Lower leg skin (tissue), 4 donors: ENCODE data around the gene PCDHGA1. TPM values are rescaled to one million over a fixed set of nuclear protein-coding genes. Genes with fewer than 3 reads are reported as not detected.

Experiments used
- DNase-seq, 2 donors: peaks; one replicate each; pipeline ENCODE4 v3.0.0-alpha.2; 2019; ENCODE audit warnings: low spot score in 2 of 2
- H3K4me3 ChIP-seq: fragments of 200-600 bp; sonication (generic); 2 replicates; pipeline ENCODE4 v1.5.1; 2017; ENCODE audit warnings: mild to moderate bottlenecking, low read depth; ENCODE audit not compliant: poor library complexity, severe bottlenecking
- POLR2A ChIP-seq, 2 donors: fragments of 450-650 bp; IDR thresholded peaks; one replicate each; pipeline ENCODE4 v1.6.1; 2016 to 2017; ENCODE audit warnings: antibody characterized with exemption in 2 of 2, mild to moderate bottlenecking in 1 of 2, moderate library complexity in 1 of 2
- WGBS, 2 donors: methylation state at CpG; one replicate each; pipeline ENCODE4 v1.1.5; 2018; 5-methylcytosine and 5-hydroxymethylcytosine counted together
- intact Hi-C: fragments of 100-400 bp; cut with DNase I; formaldehyde crosslinking; loops from one replicate; pipeline ENCODE4 v1.15.0; 2023; ENCODE audit warnings: low total_unique reads
- total RNA-seq, 4 donors: library from RNA; depleted of rRNA; stranded (reverse); fragments of >200 nt; gene quantifications; one replicate each; pipeline ENCODE4 v1.1.0, GENCODE V29; 2016
- TF ChIP-seq, protein P1 (sequence below), 3 donors: fragments of 450-650 bp; IDR thresholded peaks; one replicate each; pipeline ENCODE4 v1.5.1; 2016; ENCODE audit warnings: antibody characterized with exemption in 3 of 3, mild to moderate bottlenecking in 3 of 3, moderate library complexity in 2 of 3

The PCDHGA1 gene
- total RNA-seq, 4 donors from 2014 or later, result 0.52 to 0.54 (median 0.53) TPM; not detected in 1

DNA sequence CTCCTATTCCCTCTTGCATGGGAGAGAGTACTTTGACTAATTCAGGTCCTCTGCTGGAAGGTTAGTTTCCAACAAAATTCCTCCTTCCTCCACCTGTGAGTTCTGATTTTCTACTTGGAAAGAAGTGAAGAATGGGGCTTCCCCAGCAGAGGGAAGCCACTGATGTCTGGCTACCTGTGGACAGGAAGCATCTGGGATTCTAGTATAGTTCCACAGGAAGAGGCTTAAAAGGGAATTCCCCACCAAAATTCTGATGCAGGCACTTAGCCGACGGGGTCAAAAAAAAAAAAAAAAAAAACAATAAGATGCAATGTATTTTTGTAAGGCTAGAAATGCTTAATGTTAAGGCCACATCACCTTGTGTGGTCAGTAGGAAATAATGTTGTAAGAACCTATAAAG, 192.0 kb downstream of the PCDHGA1 start:
- TF ChIP-seq, protein P1, sequence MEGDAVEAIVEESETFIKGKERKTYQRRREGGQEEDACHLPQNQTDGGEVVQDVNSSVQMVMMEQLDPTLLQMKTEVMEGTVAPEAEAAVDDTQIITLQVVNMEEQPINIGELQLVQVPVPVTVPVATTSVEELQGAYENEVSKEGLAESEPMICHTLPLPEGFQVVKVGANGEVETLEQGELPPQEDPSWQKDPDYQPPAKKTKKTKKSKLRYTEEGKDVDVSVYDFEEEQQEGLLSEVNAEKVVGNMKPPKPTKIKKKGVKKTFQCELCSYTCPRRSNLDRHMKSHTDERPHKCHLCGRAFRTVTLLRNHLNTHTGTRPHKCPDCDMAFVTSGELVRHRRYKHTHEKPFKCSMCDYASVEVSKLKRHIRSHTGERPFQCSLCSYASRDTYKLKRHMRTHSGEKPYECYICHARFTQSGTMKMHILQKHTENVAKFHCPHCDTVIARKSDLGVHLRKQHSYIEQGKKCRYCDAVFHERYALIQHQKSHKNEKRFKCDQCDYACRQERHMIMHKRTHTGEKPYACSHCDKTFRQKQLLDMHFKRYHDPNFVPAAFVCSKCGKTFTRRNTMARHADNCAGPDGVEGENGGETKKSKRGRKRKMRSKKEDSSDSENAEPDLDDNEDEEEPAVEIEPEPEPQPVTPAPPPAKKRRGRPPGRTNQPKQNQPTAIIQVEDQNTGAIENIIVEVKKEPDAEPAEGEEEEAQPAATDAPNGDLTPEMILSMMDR (IDR thresholded peaks at IDR 0.05), result no peak
- TF ChIP-seq POLR2A (IDR thresholded peaks at IDR 0.05), result no peak
- no peak overlapping the region for H3K4me3 ChIP-seq
- intact Hi-C loops, result loop anchor here (5.0 kb wide), 1 partner anchor 45 kb away; the partner anchor contains the start of gene PCDHGC3
- WGBS, 2 donors, result 36 to 41% methylated on average over 2 of the region's 2 CpGs
- DNase-seq, result peak in 1 of 2 donors; percentile 10

DNA sequence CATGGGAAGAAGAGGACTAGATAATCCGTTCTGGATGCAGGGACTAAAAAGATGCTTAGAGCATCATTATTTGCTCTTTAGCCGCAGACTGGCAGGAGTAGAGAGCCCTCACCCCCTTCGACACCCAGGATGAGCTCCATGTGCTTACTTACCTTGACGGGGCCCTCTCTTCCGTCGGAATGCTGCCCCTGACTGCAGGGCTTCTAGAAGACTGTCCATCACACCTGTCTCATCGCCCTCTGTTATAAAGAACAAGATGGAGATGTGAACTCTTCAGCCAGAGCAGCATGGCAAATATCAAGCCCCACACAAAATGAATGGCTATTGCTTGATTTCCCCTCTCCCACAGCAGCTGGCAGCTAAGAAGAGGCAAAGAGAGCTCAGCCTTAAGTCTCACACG, 193.7 kb downstream of the PCDHGA1 start:
- WGBS, 2 donors, result 86 to 91% methylated on average over 8 of the region's 8 CpGs
- peak in 1 of 2 donors; percentile 13 for DNase-seq
- H3K4me3 ChIP-seq, result no peak overlapping the region
- intact Hi-C loops, result loop anchor here (5.0 kb wide), 1 partner anchor 47 kb away; the partner anchor contains the start of gene PCDHGC3
- no peak for TF ChIP-seq POLR2A (IDR thresholded peaks at IDR 0.05)
- TF ChIP-seq, protein P1 (IDR thresholded peaks at IDR 0.05), result no peak

DNA sequence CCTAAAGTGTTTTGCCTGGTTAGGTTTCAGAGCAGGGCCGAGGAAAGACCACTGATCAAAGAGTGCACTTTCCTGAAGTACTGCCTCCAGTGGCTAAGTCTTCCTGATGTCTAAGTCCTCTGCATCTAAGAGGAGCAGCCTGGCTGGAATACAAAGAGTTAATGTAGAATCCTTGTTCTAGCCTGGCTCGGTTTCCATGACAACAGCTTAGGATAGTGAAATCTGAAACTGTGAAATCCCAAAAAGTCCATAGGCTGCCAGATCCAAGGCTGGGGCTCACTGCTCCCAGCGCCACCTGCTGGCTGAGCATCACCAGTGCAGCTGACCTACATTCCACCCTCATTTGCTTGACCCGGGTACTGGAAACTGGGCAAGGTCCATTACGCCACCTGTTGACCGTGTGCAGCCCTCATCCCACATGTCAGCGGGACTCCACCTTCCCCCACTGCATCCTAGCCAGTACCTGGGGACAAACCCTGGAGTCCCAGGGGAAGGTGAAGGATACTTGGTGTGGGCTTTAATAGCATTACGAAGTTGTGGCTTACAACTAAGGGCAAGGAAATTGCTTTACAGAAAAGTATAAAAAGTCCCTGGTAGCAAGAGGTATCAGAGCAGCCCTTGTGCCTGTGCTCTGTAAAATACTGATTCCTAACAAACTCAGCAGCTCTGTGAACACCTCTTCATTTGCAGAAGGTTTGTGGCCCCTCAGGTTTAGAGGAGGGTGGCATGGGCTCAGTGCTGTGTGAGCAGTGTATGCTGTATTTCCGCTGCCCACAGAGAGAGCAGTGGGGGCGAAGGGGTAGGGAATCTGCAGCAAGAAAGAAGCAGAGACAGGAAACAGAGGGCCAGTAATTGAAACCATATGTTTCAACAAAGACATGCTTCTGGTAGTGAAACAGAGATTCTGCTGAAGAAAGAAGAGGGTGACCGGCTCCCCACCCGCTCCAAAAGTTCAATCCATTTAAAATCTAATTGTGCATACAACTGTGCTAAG, 194.6 kb downstream of the PCDHGA1 start:
- intact Hi-C loops, result loop anchor here (5.0 kb wide), 1 partner anchor 48 kb away; the partner anchor contains the start of gene PCDHGC3
- 25 to 30% methylated on average over 12 of the region's 12 CpGs for WGBS, 2 donors
- DNase-seq, result peak; percentile 84 to 96
- no peak for TF ChIP-seq POLR2A (IDR thresholded peaks at IDR 0.05)
- TF ChIP-seq, protein P1 (IDR thresholded peaks at IDR 0.05), result peak in 2 of 3 donors; percentile 44 to 96
- no peak overlapping the region for H3K4me3 ChIP-seq

DNA sequence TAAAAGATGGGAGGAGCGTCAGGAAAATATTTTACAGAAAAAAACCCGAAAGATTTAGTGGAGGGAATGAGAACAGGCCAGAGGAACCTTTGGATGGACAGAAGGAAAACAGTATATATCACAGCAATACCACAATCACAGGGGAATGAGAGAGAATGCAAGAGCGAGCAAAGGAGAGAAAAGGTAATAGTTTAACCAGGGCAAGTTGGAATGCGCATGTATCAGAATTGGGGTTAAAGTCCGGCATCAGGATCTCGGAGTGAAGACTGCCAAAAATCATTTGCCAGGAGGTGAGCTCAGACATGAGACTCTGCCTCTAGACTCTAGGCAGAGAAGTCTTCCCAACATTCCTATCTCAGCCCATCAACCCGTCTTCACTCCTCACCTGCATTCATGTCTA, 195.3 kb downstream of the PCDHGA1 start:
- H3K4me3 ChIP-seq, result no peak overlapping the region
- no peak for TF ChIP-seq POLR2A (IDR thresholded peaks at IDR 0.05)
- TF ChIP-seq, protein P1 (IDR thresholded peaks at IDR 0.05), result no peak
- intact Hi-C loops, result no loop called here
- DNase-seq, result no peak
- WGBS, 2 donors, result 67 to 69% methylated on average over 7 of the region's 7 CpGs

DNA sequence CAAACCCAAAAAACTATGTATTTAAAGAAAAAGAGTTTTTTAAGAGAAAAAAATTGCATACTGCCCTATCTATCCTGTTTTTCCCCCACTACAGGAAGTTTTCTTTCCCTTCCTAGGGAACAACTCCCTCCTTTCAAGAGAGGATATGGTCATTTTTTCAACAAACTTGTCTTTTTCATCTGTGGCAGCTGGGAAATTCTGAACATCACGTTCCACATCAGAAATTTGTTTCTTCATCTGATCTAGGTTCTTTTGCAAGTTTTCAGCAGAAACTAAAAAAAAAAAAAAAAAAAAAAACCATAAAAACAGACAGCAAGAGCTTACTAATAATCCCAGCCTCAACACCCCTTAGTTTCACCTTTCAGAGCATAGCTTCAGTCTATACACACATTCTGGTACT, 197.1 kb downstream of the PCDHGA1 start:
- 52 to 65% methylated on average over 1 of the region's 1 CpG for WGBS, 2 donors
- H3K4me3 ChIP-seq, result no peak overlapping the region
- intact Hi-C loops, result no loop called here
- DNase-seq, result peak in 1 of 2 donors; percentile 3
- TF ChIP-seq POLR2A (IDR thresholded peaks at IDR 0.05), result no peak
- TF ChIP-seq, protein P1 (IDR thresholded peaks at IDR 0.05), result no peak
